WERI-Rb-1 (cell line): ENCODE results near the gene CAMK1.

Experiments used
- DNase-seq: peaks from one replicate; pipeline ENCODE4 v3.0.0-alpha.2; 2020
- H3K27ac ChIP-seq: fragments of 250-450 bp; sonication (Bioruptor Pico); 2 replicates; pipeline ENCODE4 v1.5.1; 2020; ENCODE audit warnings: mild to moderate bottlenecking, moderate library complexity
- H3K27me3 ChIP-seq: fragments of 250-450 bp; sonication (Bioruptor Pico); 2 replicates; pipeline ENCODE4 v1.5.1; 2021; ENCODE audit warnings: mild to moderate bottlenecking, low read depth, moderate library complexity; ENCODE audit not compliant: insufficient read depth, severe bottlenecking
- H3K36me3 ChIP-seq: fragments of 250-450 bp; sonication (Bioruptor Pico); 2 replicates; pipeline ENCODE4 v1.5.1; 2020; ENCODE audit warnings: mild to moderate bottlenecking, moderate library complexity
- H3K4me3 ChIP-seq: 2 replicates; pipeline ENCODE4 v1.5.1; 2011; ENCODE audit warnings: low read depth, mild to moderate bottlenecking, control low read depth, low read length
- H3K9me3 ChIP-seq: fragments of 250-450 bp; sonication (Bioruptor Pico); 2 replicates; pipeline ENCODE4 v1.5.1; 2021; ENCODE audit warnings: mild to moderate bottlenecking, moderate library complexity; ENCODE audit not compliant: severe bottlenecking
- CTCF ChIP-seq: IDR thresholded peaks from 2 replicates; pipeline ENCODE4 v1.5.1; 2011; ENCODE audit warnings: low read depth, mild to moderate bottlenecking, control low read depth, inconsistent platforms, low read length

CAMK1 gene

DNA sequence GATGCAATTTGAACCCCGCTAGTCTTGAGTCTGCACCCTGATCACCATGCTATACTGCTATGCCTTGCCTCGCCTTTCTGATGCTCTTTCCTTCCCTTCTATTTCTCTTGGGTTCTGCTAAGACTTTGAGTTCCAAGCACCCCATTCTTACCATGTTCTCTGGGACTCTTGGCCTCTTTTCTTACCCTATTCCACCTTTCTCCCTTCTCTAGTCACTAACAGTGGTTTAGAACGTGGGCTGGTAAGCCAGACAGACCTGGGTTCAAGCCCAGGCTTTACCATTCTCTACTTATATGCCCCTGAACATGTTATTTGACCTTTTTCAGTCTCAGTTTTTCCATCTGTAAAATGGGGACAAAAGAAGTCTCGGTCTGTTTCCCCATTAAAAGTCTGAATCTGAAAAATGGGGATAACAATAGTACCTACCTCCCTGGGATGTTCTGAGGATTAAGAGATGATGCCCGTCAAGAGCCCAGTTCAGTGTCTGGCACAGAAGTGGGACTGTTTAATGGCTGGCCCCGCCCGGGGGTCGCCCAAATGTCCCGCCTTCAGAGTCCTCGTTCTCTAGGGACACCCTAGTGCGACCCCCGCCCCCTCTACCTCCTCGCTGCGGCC is 22.1 kb upstream of the CAMK1 start:
- Histone ChIP-seq H3K36me3 (peaks cover 39% of the 10 kb centered on the region), H3K27ac (peak overlapping the region; percentile 98), H3K4me3 (peak overlapping the region; percentile 82), H3K27me3 (no peaks in the 10 kb centered on the region), H3K9me3 (no peaks in the 10 kb centered on the region)
- no peak for TF ChIP-seq CTCF
- DNase-seq, result no peak

GRCh38 chr3:9791127-9791526 is 21.4 kb upstream of the CAMK1 start:
- Histone ChIP-seq H3K9me3 (no peaks in the 10 kb centered on the region), H3K27ac (no peak overlapping the region), H3K4me3 (no peak overlapping the region), H3K27me3 (no peaks in the 10 kb centered on the region), H3K36me3 (peaks cover 47% of the 10 kb centered on the region)
- DNase-seq, result no peak
- TF ChIP-seq CTCF, result no peak

GRCh38 chr3:9787714-9788113 is 18.0 kb upstream of the CAMK1 start:
- no peak for TF ChIP-seq CTCF
- DNase-seq, result no peak
- H3K27ac ChIP-seq, result no peak overlapping the region
- no peaks in the 10 kb centered on the region for H3K27me3 ChIP-seq
- H3K9me3 ChIP-seq, result no peaks in the 10 kb centered on the region
- H3K36me3 ChIP-seq, result peaks cover 62% of the 10 kb centered on the region
- H3K4me3 ChIP-seq, result no peak overlapping the region

- Histone ChIP-seq H3K36me3 (peaks cover 67% of the 10 kb centered on the region), H3K4me3 (no peak overlapping the region), H3K27ac (no peak overlapping the region), H3K27me3 (no peaks in the 10 kb centered on the region), H3K9me3 (no peaks in the 10 kb centered on the region)
- no peak for DNase-seq
- peak; percentile 72 for TF ChIP-seq CTCF
These were observed 17.3 kb upstream of the CAMK1 start for GRCh38 chr3:9786825-9787669.

DNA sequence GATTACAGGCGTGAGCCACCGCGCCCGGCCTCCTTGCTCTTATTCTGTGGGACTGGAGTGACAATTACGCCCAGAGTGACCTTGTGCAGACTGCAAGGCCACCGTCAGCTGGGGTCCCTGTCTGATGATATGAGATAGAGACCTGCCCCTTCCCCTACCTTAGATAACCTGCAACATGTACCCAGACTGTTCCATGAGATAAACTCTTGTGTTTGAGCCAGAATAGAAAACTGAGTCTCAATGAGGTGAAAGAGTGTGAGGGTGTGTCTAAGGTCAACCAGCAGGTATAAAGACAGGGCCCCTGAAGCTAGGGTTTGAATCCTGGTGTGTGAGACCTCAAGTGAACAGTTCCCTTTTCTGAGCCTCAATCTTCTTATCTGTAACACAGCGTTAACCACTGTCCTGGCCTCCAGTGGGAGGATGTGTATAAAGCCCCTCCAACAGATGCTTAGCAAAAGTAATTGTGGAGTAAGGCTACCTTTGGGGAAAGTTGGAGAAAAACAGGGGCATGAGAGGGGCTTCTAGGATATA is 16.5 kb upstream of the CAMK1 start:
- Histone ChIP-seq H3K27me3 (no peaks in the 10 kb centered on the region), H3K4me3 (no peak overlapping the region), H3K36me3 (peaks cover 69% of the 10 kb centered on the region), H3K9me3 (no peaks in the 10 kb centered on the region), H3K27ac (no peak overlapping the region)
- no peak for TF ChIP-seq CTCF
- no peak for DNase-seq
